HepG2 (cell line): Measurements from ENCODE around the gene TMCO4. TPM values are rescaled to one million over a fixed set of nuclear protein-coding genes. Genes with fewer than 3 reads are reported as not detected.

Experiments used
- GABPB1 ChIP-seq: IDR thresholded peaks from 2 replicates; pipeline ENCODE4 v1.6.1; 2016; ENCODE audit warnings: mild to moderate bottlenecking, missing genetic modification reagents, moderate library complexity, missing compliant biosample characterization
- GZF1 ChIP-seq: sonication (generic); formaldehyde crosslinking; IDR thresholded peaks from 2 replicates; pipeline ENCODE4 v1.5.1; 2020; ENCODE audit warnings: mild to moderate bottlenecking, missing genetic modification reagents
- HOXA7 ChIP-seq: sonication (generic); formaldehyde crosslinking; IDR thresholded peaks from 2 replicates; pipeline ENCODE4 v1.8.1; 2022; ENCODE audit warnings: mild to moderate bottlenecking, missing genetic modification reagents, moderate library complexity
- IKZF1 ChIP-seq: fragments of 450-650 bp; IDR thresholded peaks from 2 replicates; pipeline ENCODE4 v1.7.1; 2016
- IRF2 ChIP-seq: IDR thresholded peaks from 2 replicates; pipeline ENCODE4 v1.6.1; 2018; ENCODE audit warnings: missing genetic modification reagents, missing compliant biosample characterization
- JDP2 ChIP-seq: sonication (generic); formaldehyde crosslinking; IDR thresholded peaks from 2 replicates; pipeline ENCODE4 v1.8.1; 2022; ENCODE audit warnings: missing genetic modification reagents, borderline replicate concordance
- MBD4 ChIP-seq: IDR thresholded peaks from 2 replicates; pipeline ENCODE4 v1.6.1; 2012; ENCODE audit warnings: low read length, inconsistent platforms, borderline replicate concordance
- RFX1 ChIP-seq: fragments of 450-650 bp; IDR thresholded peaks from 2 replicates; pipeline ENCODE4 v1.6.1; 2017
- SAP130 ChIP-seq: IDR thresholded peaks from 2 replicates; pipeline ENCODE4 v1.6.1; 2016; ENCODE audit warnings: low read depth
- SATB2 ChIP-seq: sonication (generic); formaldehyde crosslinking; IDR thresholded peaks from 2 replicates; pipeline ENCODE4 v1.5.0; 2020; ENCODE audit warnings: missing genetic modification reagents
- TEAD3 ChIP-seq: optimal IDR thresholded peaks from 2 replicates; pipeline ENCODE3; 2016; ENCODE audit warnings: borderline replicate concordance
- TERF1 ChIP-seq: sonication (generic); formaldehyde crosslinking; IDR thresholded peaks from 2 replicates; pipeline ENCODE4 v1.8.0; 2022; ENCODE audit warnings: mild to moderate bottlenecking, missing genetic modification reagents, moderate library complexity
- TOPORS ChIP-seq: sonication (generic); formaldehyde crosslinking; IDR thresholded peaks from 2 replicates; pipeline ENCODE4 v1.8.0; 2023; ENCODE audit warnings: mild to moderate bottlenecking, missing genetic modification reagents
- ZMAT3 ChIP-seq: sonication (generic); formaldehyde crosslinking; conservative IDR thresholded peaks from 2 replicates; pipeline ENCODE4 v1.7.0; 2021; ENCODE audit warnings: missing genetic modification reagents
- ZNF292 ChIP-seq: sonication (generic); formaldehyde crosslinking; IDR thresholded peaks from 2 replicates; pipeline ENCODE4 v1.8.1; 2022; ENCODE audit warnings: mild to moderate bottlenecking, low read depth, missing genetic modification reagents, borderline replicate concordance
- ZNF3 ChIP-seq: IDR thresholded peaks from 2 replicates; pipeline ENCODE4 v1.7.0; 2017; ENCODE audit warnings: inconsistent platforms
- ZNF367 ChIP-seq: sonication (generic); formaldehyde crosslinking; IDR thresholded peaks from 2 replicates; pipeline ENCODE4 v1.4.0; 2020; ENCODE audit warnings: missing genetic modification reagents, borderline replicate concordance
- ZNF543 ChIP-seq: sonication (generic); formaldehyde crosslinking; IDR thresholded peaks from 2 replicates; pipeline ENCODE4 v1.4.0; 2020; ENCODE audit warnings: mild to moderate bottlenecking, missing genetic modification reagents
- ZNF619 ChIP-seq: sonication (generic); formaldehyde crosslinking; IDR thresholded peaks from 2 replicates; pipeline ENCODE4 v1.4.0; 2020; ENCODE audit warnings: mild to moderate bottlenecking, missing genetic modification reagents
- ZNF713 ChIP-seq: sonication (generic); formaldehyde crosslinking; IDR thresholded peaks from 2 replicates; pipeline ENCODE4 v1.4.0; 2020; ENCODE audit warnings: mild to moderate bottlenecking, missing genetic modification reagents
- polyA plus RNA-seq, 8 experiments: library from polyadenylated mRNA; depleted of rRNA in 3 of 8; stranded (reverse) in 7 of 8; unstranded in 1 of 8; fragments of >200 nt; fragmentation: Illumina TruSeq in 4 of 8; extraction: Trizol in 4 of 8; gene quantifications; 2 replicates each; pipeline versions ENCODE4 v1.2.1 to v1.2.3, GENCODE V29; 2011 to 2016; ENCODE audit warnings: low read depth in 4 of 8, missing spikeins in 1 of 8, mixed read lengths in 1 of 8; ENCODE audit not compliant: insufficient read depth in 1 of 8
- total RNA-seq, 5 experiments: library from RNA; depleted of rRNA; stranded (reverse); fragments of >200 nt; fragmentation: Illumina TruSeq; extraction: Trizol; gene quantifications; 2 replicates each; pipeline ENCODE4 v1.2.3, GENCODE V29; 2016; ENCODE audit warnings: low read depth in 1 of 5
- TF ChIP-seq, protein P1 (sequence below): fragments of 450-650 bp; IDR thresholded peaks from 2 replicates; pipeline ENCODE4 v1.6.1; 2017
- TF ChIP-seq, protein P2 (sequence below): sonication (generic); formaldehyde crosslinking; IDR thresholded peaks from 2 replicates; pipeline ENCODE4 v1.4.0; 2020; ENCODE audit warnings: missing genetic modification reagents
- TF ChIP-seq, protein P3 (sequence below): sonication (generic); formaldehyde crosslinking; IDR thresholded peaks from 2 replicates; pipeline ENCODE4 v1.5.0; 2020; ENCODE audit warnings: mild to moderate bottlenecking, missing genetic modification reagents

Gene TMCO4
- total and polyA plus RNA-seq, 2 of the 13 experiments (the other 11 are each of a cell fraction or from before 2014, with no cell fraction given): 2.1 to 4.1 TPM

- TF ChIP-seq, protein P1, sequence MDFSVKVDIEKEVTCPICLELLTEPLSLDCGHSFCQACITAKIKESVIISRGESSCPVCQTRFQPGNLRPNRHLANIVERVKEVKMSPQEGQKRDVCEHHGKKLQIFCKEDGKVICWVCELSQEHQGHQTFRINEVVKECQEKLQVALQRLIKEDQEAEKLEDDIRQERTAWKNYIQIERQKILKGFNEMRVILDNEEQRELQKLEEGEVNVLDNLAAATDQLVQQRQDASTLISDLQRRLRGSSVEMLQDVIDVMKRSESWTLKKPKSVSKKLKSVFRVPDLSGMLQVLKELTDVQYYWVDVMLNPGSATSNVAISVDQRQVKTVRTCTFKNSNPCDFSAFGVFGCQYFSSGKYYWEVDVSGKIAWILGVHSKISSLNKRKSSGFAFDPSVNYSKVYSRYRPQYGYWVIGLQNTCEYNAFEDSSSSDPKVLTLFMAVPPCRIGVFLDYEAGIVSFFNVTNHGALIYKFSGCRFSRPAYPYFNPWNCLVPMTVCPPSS: no peak
- no peak for TF ChIP-seq JDP2
- TF ChIP-seq ZNF619 (CRISPR knock-in tag): no peak
- peak; percentile 25; the same call in 1 of the 2 replicates for TF ChIP-seq SAP130 (CRISPR knock-in tag)
- no peak for TF ChIP-seq ZNF3
- TF ChIP-seq ZNF543: peak; percentile 99
- TF ChIP-seq TERF1: no peak
- no peak for TF ChIP-seq IRF2 (CRISPR knock-in tag)
- no peak for TF ChIP-seq ZMAT3 (CRISPR knock-in tag)
- no peak for TF ChIP-seq ZNF367
- TF ChIP-seq, protein P2, sequence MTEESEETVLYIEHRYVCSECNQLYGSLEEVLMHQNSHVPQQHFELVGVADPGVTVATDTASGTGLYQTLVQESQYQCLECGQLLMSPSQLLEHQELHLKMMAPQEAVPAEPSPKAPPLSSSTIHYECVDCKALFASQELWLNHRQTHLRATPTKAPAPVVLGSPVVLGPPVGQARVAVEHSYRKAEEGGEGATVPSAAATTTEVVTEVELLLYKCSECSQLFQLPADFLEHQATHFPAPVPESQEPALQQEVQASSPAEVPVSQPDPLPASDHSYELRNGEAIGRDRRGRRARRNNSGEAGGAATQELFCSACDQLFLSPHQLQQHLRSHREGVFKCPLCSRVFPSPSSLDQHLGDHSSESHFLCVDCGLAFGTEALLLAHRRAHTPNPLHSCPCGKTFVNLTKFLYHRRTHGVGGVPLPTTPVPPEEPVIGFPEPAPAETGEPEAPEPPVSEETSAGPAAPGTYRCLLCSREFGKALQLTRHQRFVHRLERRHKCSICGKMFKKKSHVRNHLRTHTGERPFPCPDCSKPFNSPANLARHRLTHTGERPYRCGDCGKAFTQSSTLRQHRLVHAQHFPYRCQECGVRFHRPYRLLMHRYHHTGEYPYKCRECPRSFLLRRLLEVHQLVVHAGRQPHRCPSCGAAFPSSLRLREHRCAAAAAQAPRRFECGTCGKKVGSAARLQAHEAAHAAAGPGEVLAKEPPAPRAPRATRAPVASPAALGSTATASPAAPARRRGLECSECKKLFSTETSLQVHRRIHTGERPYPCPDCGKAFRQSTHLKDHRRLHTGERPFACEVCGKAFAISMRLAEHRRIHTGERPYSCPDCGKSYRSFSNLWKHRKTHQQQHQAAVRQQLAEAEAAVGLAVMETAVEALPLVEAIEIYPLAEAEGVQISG: peak; percentile 38
- no peak for TF ChIP-seq MBD4
- no peak for TF ChIP-seq RFX1
- TF ChIP-seq TOPORS: no peak
- no peak for TF ChIP-seq ZNF713 (CRISPR knock-in tag)
- no peak for TF ChIP-seq HOXA7 (CRISPR knock-in tag)
- TF ChIP-seq, protein P3, sequence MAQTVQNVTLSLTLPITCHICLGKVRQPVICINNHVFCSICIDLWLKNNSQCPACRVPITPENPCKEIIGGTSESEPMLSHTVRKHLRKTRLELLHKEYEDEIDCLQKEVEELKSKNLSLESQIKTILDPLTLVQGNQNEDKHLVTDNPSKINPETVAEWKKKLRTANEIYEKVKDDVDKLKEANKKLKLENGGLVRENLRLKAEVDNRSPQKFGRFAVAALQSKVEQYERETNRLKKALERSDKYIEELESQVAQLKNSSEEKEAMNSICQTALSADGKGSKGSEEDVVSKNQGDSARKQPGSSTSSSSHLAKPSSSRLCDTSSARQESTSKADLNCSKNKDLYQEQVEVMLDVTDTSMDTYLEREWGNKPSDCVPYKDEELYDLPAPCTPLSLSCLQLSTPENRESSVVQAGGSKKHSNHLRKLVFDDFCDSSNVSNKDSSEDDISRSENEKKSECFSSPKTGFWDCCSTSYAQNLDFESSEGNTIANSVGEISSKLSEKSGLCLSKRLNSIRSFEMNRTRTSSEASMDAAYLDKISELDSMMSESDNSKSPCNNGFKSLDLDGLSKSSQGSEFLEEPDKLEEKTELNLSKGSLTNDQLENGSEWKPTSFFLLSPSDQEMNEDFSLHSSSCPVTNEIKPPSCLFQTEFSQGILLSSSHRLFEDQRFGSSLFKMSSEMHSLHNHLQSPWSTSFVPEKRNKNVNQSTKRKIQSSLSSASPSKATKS (CRISPR knock-in tag): no peak
- TF ChIP-seq ZNF292: peak; percentile 83; the same call in 1 of the 2 replicates
- TF ChIP-seq GABPB1: no peak
- TF ChIP-seq SATB2: no peak
- no peak for TF ChIP-seq GZF1 (CRISPR knock-in tag)
- TF ChIP-seq TEAD3 (CRISPR knock-in tag): peak; percentile 84
- TF ChIP-seq IKZF1: no peak
Observed at GRCh38 chr1:19640363-19641316, 159.1 kb downstream of the TMCO4 start (continued).
